ENCODE data around the gene ATG16L1. TPM values are rescaled to one million over a fixed set of nuclear protein-coding genes. Genes with fewer than 3 reads are reported as not detected.

ATG16L1 gene
- total RNA-seq, 1 experiment from 2014 or later, result 30.6 TPM

DNA sequence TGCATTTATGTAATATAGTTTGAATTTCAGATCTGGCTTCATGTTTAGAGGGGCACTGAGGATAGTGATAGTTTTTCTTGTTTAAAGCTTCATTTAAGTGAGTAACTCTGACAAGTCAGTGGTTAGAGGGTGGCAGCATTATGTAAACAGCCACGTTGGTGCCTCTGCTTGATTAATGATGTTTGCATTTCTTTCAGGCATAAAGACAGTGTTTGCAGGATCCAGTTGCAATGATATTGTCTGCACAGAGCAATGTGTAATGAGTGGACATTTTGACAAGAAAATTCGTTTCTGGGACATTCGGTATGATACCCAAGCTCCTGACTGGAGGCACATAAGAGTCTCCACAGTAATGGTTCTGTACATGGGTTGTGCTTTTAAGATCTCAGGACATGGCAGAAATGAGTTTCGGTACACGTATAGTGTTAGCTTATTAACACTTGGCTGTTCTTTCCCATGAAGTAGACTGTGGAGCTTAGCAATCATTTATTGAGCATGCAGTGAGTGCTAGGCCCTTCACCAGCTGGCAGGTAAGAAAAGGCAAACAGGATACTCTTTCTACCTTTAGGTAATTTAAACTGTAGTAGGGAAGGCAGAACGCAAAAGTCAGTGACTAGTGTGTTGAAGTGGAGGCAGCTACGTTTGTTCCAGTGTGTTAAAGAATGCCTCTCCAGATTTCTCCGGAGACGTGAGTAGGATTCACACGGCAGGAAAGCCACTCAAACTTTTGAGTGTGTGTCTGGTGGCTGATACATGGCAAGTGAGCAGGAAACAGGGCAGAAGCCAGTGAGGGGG, 38.8 kb downstream of the ATG16L1 start:
- no peak for DNase-seq (ENCODE audit: low spot score)

DNA sequence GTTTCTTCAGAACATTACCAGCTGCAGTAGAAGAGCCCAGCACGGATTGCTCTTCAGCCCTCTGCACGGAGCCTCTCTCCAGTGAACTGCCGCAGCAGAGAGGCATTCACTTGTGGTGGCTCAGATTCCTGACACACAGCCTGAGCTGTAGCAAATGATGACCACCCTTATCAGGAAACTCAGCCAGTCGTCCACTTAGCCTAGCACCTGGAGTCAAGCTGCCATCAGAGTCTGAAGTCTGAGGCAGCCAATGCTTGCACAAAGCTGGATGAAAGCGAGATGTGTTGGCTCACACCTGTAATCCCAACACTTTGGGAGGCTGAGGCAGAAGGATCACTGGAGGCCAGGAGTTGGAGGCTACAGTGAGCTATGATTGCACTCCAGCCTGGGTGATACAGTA, 44.4 kb downstream of the ATG16L1 start:
- DNase-seq (ENCODE audit: low spot score), result no peak

DNA sequence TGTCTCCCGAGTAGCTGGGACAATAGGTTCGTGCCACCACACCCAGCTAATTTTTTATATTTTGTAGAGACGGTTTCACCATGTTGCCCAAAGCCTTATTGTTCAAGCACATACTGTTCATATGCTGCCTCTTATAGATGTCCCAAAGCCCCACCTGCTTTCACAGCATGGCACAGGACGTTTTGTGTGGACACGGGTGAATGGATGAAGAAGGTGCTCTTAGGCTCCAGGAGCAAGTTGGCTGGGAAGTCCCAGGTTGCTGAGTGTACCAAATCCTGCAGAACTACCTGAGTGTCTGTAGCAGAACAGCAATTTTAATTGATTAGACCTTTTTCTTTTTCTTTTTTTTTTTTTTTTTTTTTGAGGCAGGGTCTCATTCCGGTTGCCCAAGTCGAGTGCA, 45.6 kb downstream of the ATG16L1 start:
- no peak for DNase-seq (ENCODE audit: low spot score)

DNA sequence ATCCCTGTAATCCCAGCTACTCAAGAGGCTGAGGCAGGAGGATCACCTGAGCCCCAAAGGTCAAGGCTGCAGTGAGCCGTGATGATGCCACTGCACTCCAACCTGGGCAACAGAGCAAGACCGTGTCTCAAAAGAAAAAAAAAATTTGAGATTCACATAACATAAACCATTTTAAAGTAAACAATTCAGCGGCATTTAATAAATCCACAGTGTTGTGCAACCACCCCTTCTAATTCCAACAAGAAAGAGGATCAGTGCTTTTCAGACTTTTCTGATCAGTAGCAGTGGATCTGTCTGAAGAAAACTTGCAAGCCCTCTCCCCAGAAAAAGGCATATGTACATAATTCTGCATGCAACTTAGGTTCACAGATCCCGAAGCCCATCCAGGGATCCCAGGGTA, 48.9 kb downstream of the ATG16L1 start:
- no peak for DNase-seq (ENCODE audit: low spot score)

DNA sequence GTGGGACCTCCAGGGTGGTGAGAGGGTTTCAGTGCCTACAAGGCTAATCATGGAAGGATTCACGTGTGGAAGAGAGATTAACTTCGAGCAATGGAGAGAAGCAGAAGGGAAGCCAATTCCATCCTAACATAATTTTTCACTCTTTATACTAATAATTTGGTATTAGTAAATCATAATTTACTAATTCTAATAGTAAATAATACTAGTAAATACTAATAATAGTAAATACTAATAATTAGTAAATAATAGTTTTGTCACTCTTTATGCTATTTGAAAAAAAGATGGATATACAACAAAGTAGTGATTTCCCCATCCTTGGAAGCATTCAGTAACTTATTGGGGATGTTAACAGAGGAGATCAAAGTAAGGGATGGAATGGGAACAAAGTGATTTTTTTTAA, 49.8 kb downstream of the ATG16L1 start:
- no peak for DNase-seq (ENCODE audit: low spot score)

DNA sequence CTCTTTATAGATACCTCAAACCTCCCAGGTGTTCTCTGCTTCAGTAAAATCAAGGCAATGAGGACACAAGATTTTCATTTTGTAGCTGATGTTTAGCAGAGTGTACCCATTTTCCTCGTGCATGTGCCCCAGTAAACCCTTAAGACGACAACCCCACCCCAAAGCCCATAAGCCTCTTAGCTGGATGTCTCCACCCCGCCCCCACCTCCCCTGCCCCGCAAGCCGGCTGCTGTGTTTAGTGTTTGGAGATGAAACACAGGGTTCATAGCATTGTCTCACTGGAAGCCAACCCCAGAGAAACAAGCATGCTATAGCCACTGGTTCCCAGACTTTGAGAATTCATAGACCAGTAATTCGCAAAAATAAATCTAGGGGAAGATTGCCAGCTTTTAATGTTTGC, 50.3 kb downstream of the ATG16L1 start:
- no peak for DNase-seq (ENCODE audit: low spot score)

DNA sequence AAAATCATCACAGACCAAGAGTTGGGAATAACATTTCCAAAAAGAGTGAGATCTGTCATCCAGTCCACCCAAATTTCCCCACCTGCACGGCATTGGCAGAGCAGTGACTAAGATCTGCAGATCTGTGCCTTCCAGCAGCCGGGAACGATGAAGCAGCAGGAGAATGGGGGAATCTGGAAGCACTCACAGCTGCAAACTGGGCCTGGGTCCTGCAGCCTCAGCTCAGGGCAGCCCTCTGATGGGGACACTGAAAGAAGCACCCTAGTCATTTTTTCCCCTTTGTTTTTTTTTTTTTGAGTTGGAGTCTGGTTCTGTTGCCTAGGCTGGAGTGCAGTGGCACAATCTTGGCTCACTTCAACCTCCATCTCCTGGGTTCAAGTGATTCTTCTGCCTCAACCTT, 51.8 kb downstream of the ATG16L1 start:
- no peak for DNase-seq (ENCODE audit: low spot score)

DNA sequence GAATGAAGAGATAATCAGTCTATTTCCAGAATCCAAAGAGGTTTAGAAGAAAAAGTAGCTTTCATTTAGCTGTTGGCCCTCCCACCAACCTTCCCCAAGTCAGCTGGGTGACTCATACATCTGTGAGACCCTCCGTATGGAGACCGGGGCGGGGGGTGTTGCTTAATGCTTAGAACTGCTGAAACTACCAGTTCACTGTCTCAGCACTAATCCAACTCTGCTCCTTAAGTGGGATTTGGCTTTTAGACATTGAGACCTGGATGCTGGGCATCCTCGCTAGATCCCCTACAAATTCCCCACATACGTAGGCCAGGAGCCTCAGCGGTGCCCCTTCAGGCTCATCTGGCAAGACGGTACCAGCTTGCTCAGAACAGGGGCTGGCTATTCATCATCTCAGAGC, 56.1 kb downstream of the ATG16L1 start, which contains the start of gene SAG:
Gene SAG, plus strand, starts transcription at position 252 of the 400 bp plus-strand sequence. CDS start 1,374 bp downstream, outside the sequence.
- no peak for DNase-seq (ENCODE audit: low spot score)

DNA sequence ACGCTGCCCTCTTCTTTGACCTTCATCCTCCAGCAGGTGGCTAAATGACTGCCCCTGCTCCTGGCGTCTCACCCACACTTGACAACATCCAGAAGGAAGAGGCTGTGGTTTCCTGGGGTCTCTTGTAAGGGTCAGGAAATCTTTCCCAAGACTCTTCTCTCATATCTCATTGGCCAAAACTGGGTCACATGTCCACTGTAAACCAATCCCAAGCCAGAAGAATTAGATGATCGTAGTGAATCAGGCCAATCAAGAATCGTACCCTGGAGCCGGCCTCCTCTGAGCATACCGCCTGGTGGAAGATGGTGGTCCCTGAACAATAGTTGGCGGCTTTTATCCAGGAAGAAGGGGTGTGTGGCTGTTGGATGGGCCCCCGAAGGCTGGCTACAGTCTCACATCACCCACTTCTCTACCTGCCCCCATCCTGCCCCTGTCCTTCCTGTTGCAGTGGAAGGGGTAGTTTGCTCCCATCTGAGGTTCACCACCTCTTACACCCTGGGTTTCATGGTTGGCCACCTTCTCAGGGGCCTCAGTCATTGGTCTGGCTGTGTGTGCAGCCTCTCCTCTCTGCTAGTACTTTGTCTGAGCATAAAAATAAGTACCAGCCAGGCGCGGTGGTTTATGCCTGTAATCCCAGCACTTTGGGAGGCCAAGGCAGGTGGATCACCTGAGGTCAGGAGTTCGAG, 59.9 kb downstream of the ATG16L1 start:
- no peak for DNase-seq (ENCODE audit: low spot score)

DNA sequence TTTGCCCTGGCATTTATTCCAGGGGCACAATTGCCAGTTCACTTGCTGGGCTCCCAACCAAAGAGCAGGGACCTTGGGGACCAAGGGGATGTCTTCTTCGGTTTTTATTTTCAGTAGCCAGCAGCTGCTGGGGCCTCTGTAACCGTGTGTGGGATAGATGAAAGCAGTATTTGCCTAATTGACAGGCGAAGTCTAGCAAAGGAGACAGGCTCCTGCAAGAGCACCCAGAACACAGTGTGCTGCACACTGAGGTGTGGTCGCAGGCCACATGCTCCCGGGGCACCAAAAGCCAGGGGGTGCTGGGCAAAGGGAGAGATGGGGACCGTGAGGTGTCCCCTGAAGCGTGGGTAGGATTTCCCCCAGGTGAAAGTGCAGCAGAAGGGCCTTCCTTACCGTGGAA, 61.4 kb downstream of the ATG16L1 start:
- DNase-seq (ENCODE audit: low spot score), result no peak

DNA sequence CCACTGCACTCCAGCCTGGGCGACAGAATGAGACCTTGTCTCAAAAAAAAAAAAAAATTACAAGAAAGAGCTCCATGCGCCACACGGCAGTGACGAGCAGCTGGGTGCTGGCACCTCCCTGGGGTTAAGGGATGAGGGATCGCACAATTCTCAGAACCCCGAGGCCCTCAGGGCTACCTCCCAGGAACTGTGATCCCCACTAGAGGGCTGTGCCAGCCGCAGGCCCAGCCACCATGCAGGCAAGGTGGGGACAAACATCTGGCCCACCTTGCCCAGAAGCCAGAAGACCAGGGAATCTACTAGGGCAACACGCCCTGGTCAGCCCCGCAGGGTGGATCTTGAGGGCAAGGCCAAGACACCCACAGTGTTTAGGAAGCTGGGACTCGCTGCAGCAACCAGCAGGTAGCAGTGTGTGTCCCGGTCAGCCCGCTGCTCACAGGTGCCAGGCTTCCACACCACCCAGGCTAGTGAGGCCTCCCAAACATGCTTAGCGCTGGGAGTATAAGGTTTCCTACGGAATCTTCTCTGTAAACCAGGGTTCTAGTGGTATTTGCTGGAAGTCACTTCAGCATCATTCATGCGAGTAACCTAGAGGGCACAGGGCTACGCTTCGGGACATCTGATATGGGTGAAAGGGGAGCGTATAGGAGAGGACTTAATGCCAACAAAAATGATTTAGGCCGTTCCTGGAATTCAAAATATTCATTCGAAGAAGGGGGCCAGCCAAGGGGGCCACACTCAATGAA, 62.9 kb downstream of the ATG16L1 start:
- no peak for DNase-seq (ENCODE audit: low spot score)

DNA sequence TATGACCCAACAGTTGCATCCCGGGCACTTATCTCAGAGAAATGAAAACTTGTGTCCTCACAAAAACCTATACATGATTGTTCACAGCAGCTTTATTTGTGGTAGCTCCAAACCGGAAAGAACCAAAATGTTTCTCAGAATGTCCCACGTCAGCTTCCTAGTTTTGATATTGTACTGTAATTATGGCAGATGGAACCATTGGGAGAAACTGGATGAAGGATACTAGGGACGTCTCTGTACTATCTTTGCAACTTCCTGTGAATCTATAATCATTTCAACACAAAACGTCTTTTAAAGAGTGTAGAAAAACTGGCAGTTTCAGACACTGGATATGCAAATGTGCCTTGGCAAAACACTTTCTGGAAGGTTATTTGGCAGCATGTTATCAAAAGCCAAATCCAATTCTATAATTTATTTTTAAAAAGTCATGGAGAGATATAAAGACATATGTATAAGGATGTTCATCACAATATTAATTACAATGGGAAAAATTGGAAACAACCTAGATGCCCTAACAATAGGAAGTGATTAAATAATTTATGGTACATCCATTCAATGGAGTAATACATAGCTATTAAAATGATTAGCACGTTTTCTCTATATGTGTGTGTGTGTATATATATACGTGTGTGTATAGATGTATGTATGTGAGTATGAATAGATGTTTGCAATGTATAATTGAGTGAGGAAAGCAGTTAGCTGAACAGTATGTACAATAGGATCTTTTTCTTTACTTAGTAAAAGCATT, 65.9 kb downstream of the ATG16L1 start:
- DNase-seq (ENCODE audit: low spot score), result no peak

DNA sequence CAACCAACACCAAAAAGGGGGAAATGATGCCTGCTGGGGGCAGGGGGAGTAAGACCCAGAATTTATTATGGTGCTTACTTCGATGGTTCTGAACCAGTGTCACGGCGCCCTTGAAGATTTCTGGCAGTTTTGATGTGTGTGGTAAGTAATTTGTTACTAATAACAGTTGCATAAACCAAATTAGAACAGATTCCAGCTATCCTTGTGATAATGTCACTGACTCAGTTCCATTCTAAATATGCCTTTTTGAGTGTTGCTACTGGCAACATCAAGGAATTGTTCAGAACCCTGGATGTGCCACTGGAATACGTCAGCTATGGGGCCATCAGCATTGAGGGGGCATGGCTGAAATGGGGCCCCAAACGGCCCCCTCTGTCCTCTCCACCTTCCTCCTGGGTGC, 67.8 kb downstream of the ATG16L1 start:
- no peak for DNase-seq (ENCODE audit: low spot score)

DNA sequence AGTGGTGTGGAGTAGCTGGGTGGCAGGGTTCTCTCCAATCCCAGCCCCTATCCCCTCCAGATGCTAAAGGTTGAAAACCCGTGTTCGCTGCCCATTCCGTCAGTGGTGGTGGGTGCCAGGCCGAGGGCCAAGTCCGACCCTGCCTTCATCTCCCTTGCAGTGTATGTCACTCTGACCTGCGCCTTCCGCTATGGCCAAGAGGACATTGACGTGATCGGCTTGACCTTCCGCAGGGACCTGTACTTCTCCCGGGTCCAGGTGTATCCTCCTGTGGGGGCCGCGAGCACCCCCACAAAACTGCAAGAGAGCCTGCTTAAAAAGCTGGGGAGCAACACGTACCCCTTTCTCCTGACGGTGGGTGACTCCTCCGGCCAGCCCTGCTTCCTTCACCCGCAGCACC, 69.0 kb downstream of the ATG16L1 start:
- DNase-seq (ENCODE audit: low spot score), result no peak

DNA sequence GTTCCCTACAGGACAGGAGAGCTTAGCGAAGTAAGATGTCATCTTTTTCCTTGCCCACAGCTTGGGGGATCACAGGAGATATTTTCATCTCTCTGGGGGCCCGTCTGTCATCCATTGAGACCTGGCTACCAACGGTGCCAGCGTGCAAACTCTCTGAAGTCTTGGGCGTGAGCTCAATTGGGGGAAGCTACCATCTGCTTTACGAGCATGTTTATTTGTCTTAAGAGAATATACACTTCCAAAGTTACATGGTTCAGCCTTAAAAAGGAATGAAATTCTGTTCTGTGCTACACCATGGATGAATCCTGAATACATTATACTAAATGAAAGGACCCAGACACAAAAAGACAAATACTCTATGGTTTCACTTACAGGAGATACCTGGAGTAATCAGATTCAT, 69.7 kb downstream of the ATG16L1 start:
- DNase-seq (ENCODE audit: low spot score), result no peak

DNA sequence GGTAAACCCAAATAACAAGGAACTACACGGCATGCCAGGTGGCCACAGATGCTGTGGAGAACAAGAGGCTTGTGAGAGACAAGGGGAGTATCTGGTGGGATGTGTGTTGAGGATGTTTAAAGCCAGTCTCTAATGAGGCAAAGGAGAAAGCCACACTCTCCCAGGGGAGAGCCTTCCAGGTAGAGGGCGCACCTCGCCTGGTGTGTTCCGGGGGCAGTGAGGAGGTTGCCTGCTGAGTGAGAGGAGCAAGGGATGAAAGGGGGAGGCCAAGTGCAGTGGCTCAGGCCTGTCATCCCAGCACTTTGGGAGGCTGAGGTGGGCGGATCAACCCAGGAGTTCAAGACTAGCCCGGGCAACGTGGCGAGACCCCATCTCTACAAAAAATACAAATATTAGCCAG, 72.4 kb downstream of the ATG16L1 start:
- DNase-seq (ENCODE audit: low spot score), result no peak

DNA sequence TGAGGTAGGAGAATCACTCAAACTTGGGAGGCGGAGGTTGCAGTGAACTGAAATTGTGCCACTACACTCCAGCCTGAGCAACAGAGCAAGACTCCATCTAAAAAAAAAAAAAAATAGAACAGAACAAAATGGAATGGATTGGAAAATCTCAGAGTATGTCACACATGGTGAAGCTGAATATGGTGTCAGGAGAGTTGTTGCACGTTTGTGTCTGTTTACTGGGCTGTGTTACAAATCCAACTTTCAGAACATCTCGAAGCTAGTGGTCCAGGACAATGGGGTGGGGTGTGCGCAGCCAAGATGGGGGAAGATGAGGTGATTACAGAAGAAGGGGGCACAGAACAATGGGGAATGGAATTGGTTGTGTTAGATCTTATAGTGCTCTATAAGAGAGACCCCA, 73.8 kb downstream of the ATG16L1 start:
- DNase-seq (ENCODE audit: low spot score), result no peak

DNA sequence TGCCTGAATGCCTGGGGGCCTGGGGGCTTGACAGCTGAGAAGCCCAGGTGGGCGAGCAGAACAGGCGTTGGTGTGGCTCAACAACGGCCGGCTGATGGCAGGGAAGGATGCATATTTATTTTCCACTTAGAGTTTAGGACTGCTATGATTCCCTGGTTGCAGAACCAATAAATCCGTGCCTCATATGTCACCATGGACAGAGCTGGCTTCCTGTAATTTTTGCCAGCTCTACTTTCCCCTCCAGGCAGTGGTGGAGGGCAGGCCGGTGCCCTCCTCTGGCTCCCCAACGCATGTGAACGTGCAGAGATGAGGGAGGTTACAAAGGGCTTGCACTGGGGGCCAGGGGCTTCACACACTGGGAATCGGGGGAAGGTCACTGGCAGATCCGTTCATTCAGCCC, 74.3 kb downstream of the ATG16L1 start:
- no peak for DNase-seq (ENCODE audit: low spot score)

DNA sequence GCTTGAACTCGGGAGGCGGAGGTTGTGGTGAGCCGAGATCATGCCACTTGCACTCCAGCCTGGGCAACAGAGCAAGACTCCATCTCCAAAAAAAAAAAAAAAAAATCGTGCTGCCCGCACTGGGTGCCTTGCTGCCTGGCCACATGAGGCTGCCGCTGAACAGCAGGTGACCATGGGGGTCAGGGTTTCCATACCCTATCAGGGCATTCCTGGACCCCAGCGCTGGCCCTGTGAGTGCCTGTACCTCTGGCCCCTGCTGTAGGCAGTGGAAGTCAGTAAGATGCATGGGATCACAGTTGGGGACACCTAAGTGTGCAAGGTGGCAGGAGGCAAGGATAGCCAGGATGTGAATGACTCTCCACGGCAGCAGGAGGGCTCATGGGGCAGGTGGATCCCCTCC, 75.0 kb downstream of the ATG16L1 start:
- DNase-seq (ENCODE audit: low spot score), result no peak

DNA sequence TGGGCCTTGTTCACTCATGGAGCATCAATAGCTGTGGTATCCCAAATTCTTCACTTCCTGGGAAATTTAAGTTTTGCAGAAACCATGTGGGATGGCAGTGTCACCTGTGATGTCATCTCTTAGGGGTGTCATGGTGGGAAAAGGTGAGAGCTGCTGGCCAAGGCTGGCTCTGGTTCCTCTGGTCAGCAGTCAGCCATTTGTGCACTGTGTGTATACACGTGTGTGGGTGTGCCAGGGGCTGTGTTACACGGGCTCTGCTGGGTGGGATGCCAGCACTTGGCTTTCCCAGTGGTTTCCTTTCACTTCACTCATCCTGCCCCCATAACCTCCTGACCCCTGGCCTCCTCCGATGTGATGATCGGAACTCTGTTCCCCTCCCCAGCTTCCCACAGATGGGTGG, 77.4 kb downstream of the ATG16L1 start:
- DNase-seq (ENCODE audit: low spot score), result no peak

DNA sequence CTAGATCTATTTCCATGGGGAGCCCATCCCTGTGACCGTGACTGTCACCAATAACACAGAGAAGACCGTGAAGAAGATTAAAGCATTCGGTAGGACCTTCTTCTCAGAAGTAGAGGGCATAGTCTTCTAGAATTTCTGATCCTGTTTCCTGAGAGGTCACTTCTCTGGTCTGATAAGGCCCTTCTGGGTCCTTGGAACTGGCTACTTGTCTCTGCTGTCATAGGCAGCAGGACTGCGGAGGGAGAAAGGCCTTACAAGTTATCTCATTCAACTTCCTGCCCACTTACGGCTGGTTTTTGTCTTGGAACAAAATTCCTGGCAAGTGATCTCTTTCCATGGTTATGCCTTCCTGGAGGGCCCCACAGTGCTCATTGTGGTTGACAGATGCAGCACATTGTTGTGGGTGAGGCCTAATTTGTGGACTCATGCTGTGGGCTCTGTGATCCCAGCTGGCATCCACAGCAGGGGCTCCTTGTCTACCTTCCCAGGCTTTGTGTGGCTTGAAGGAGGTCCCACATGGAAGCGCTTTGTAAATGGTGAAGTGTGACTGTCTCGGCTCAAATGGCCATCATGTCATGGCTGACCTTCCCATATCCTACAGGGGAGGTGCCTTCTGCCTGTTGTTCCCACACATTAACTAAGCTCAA, 78.1 kb downstream of the ATG16L1 start:
- DNase-seq (ENCODE audit: low spot score), result peak; percentile 63

Data from H4 (cell line).